HG03108 (cell line): ENCODE results near the gene POLR1A.

Source experiments
- ATAC-seq: cut with Tn5 transposase; IDR thresholded peaks from one replicate; pipeline ENCODE4 v1.9.1; 2021; ENCODE audit warnings: moderate library complexity; ENCODE audit not compliant: unreplicated experiment

The POLR1A gene

DNA sequence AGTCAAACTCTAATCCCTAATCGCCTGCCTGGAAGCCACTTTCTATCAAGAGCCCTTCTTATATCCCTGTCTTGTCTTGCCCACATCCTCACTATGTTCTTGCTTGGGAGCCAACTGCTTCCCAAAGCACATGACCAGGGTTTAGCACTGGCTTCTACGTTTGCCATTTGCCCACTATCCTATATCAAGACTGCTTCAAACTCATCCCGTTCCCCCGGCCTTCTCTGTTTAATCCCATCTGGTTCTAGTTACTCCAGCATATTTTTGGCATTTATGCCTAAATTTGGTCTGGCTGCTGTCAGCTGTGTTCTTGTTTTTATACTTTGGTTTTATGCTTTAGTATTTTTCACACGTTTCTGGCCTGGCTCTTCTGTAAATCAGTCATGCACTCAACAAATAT, 40.2 kb downstream of the POLR1A start:
- no peak for ATAC-seq

DNA sequence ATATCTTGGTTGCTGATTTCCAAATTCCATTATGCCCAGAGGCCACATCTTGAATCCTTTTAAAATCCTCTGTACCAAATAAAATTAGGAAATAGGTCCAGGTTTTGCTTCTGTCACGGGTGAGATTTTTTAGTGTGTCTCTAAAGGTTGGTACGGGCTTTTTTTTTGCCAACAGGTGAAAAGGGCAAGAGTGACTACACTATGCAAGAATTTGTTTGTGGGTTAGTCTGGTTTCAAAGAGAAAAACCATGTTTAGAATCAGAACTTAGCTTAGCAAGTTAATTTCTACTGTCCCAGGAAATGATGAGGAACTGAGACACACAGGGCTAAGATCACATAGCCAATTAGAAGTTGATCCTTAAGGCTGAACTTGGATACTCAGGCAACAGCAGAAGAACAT, 41.7 kb downstream of the POLR1A start:
- ATAC-seq = no peak

GRCh38 chr2:86062043-86062442, 43.6 kb downstream of the POLR1A start:
- no peak for ATAC-seq

GRCh38 chr2:86056590-86057331, 48.9 kb downstream of the POLR1A start:
- ATAC-seq = no peak

DNA sequence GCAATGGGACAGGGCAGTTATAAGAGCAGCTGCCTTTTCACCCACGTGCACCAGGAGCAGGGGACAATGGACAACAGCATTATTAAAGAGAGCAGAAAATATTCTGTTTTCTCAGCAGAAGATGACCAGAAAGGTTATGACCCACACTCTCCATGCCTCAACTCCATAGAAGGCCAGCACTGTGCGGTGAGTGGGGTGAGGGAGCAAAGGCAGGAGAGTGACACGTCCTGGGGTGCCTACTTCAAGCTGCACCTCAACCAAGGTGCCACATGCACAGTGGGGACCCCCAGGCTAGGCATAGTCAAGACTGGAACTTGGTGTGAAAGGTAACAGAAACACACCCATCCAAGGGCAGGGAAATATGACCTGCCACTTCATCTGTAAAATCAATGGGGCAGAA, 50.4 kb downstream of the POLR1A start:
- no peak for ATAC-seq

DNA sequence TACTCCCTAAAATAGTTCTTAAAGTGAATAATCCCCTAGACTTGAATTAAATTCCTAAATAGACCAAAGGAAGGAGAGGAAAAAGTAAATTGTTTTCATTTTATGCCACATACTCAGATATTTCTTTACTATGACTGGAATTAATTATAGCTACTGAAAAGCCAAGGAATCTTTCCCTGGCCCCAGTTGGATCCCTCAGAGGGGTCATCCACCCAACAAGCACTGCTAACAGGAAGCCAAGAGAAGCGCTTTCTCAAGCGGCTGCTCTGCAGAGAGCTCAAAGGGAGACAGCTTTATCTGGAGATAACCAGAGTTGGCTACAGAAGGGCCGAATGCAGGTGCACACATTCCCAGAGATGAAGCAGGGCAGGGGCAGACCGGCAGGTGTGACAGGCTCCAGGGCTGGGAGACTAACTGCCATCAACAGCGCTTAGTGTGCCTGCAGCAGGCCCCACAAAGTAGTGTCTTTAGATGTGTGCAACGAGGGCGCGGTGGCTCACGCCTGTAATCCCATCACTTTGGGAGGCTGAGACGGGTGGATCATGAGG, 51.1 kb downstream of the POLR1A start:
- ATAC-seq = no peak

DNA sequence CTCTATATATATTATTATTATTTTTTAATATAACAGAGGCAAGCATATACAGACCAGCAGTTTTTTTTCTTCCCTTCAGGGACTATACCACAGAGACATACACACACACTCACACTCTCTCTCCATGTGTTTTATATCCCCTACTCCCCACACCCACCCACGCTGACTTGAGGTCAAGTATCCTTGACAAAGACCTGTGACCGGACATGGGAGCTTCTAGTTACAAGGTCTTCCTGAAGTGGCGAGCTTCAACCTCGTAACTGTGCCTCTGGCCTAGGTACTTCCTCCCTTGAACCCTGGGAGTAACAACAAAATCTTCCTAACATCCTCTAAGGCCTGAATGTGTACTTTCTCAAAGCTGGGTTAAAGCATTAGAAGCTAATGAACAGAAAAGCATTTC, 52.5 kb downstream of the POLR1A start:
- ATAC-seq = no peak

DNA sequence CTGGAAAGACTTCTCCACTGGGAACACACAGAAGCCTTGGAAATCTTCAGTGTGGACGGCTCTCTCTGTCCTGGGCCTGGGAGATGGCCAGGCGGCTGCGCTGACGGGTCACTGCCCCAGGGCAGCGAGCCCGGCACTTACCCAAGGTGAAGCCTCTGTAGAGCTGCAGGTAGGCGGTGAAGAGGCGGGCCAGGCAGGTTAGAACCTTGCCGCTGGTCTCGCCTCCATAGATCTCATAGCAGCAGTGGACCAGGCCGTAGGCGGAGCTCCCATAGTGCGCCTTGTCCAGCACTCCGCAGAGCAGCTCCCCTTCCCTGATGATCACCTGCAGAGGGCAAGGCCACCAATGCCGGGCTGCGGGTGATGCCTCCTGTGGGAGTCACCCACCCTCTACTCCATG, 53.0 kb downstream of the POLR1A start:
- ATAC-seq = no peak

DNA sequence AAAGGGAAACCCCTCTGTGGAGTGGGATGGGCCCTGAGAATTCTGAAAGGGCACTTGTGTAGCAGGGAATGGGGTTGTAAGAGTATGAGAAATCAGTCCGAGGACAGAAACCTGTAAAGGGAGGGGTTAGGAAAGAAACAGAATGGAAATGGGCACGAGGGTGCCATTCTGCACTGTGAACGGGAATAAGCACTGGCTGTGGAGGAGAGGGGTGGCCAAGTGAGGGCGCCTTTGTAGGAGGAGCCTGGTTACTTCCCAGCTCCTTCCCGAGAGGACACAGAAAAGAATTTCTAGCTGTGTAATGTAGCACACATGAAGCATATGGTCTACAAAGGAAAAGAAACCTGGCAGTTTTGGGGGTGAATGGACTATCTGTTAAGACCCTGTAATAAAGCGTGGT, 53.4 kb downstream of the POLR1A start:
- no peak for ATAC-seq

DNA sequence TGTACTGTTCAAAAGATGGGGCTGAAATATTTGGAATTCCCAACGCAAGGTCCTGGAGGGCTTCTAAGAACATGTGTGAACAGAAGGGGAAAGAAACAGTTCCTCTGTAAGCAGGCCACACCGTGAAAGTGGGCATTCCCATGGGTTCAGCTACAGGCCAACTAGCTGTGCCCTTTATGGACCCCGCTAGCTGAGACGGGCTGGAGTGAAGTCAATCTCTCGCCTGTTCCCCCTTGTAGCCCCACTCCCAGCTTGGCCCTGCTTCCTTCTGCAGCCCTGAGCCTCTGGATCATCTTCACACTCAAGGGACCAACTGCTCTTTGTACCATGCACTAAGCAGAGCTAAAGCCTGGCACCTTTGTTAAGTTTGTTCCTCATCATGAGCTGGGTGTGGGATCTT, 55.4 kb downstream of the POLR1A start:
- no peak for ATAC-seq

GRCh38 chr2:86049529-86049928, 56.2 kb downstream of the POLR1A start:
- ATAC-seq = no peak

DNA sequence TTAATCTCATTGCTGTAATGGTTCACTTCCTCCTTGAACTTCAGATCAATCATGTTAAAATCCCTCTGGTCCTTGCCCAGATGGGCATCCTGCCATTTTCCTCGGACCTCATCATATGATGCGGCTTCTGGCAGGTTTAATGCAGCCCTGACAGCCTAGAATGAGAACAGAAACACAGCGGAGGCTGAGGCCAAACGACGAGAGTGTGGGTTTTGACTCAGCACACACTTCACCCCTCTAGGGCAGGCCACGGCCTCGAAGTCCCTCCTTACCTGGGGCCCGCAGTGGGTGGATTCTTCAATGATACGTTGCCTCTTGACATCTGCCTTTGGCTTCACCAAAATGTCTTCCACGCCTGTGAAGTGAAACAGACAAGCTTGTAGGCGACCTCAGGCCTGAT, 56.8 kb downstream of the POLR1A start:
- no peak for ATAC-seq

- no peak for ATAC-seq
These were observed 57.3 kb downstream of the POLR1A start for GRCh38 chr2:86048383-86048701.

- no peak for ATAC-seq
These were observed 57.9 kb downstream of the POLR1A start for GRCh38 chr2:86047575-86048382.

- no peak for ATAC-seq
These were observed 60.1 kb downstream of the POLR1A start for GRCh38 chr2:86045541-86045940.

- no peak for ATAC-seq
These were observed 61.1 kb downstream of the POLR1A start for GRCh38 chr2:86044614-86045013.

DNA sequence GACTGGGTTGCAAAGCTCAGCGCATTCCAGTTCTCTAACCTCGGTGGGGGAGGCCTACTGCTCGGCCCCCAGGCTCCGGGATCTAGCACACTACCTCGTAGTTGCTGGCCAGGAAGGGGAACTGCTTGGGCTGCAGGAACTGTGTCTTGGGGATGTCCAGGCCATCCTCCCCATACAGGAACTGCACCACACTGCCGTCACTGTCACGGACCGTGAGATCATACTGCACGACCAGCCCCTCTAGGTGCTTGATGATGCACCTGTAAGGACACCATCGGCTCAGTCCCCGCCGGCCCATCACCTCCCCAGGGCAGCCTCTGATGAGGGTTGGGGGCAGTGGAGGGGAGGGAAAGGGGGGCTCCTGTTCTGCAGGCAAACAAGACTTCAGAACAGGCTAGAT, 61.6 kb downstream of the POLR1A start:
- no peak for ATAC-seq

DNA sequence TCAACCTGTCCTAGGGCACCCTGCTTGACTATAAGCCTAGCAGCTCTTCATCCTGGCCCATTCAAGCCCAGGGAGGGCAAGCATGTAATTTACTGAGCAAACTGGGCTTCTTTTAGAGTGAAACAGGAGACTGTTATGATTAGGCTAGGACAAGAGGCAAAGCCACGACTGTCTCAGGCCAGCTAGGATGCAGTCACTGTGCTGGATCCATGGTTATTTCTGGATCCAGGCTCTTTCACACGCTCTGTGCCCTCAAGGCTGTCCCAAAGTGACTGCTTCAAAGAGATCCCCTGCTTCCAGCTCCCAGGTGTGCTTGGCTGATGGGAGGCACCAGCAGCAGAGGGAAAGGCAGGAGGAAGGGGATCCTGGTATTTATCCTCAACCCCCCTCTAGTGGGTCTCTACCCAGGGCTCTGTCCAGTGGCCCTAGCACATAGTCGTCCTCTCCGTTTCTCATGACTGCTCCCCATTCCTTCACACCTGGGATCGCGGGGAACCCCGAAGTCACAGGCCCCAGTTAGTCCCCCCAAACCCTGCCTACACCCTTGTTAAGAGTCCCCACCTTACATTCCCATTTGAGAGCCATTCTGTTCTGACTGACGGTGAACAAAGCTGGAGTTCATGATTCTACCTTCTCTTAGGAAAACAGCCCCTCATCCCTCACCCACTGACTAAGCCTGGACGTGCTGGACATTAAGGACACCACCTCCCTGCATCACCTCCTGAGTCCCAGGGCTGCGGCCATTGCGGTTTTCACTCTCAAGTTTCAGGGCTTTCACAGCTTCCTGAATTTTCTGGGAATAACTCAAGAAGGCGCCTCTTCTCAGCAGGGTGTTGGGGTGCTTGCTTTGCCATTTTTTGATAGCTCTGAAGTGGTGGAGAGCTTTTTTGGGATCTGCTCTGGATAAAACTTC, 63.2 kb downstream of the POLR1A start:
- no peak for ATAC-seq

- no peak for ATAC-seq
These were observed 65.6 kb downstream of the POLR1A start for GRCh38 chr2:86039963-86040655.

DNA sequence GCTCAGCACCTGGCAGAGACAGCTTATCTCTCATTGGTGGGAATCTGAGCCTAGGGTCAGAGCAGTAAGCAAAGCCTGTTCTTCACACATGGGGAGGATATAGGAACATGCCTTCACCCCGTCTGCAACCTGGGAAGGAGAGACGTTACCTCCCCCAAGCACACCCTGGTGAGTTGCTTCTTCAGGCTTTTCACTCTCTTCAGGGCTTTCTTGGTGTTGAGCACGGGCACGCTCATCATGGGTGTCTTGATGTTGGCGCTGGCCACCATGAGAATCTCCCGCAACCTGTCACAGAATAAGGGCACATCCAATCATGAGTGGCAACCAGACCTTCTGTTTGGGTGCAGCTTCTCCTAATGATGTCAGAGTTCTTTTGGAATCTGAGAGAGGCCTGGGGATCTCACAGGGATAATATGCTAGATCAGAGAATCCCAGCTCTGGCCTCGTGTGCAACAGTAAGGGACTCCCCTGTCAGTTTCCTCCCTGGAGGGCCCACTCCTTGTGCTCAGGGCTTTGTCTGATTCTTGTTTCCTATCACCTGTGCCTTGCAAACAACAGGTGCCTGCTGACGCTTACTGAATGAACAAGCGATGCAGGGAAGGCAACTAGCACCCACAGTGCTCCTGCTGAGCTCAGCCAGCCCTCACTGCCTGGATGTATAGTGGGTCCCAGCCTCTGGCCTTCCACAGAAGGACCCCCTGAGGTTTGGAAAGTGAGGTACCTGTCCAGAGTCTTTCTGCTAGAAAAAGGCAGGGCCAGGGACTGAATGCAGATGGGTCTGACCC, 66.3 kb downstream of the POLR1A start:
- ATAC-seq = no peak
